Measurements from ENCODE around the gene UGT1A9.

Gene UGT1A9

DNA sequence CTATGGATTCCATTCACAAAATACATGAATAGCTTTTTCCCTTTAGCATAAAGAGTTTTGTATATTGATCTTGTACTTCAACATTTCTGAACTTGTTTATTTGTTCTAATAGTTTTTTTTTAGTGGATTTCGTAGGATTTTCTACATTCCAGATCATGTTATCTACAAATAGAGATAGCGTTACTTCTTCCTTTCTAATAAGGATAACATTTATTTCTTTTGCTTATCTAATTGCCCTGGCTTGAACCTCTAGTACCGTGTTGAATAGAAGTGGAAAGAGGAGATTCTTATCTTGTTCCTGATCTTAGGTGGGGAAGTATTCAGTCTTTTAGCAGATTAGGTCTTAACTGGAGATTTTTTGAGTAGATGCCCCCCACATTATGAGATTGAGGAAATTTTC is 30.5 kb downstream of the UGT1A9 start:
- no peak for DNase-seq (ENCODE audit: extremely low read depth, low read depth)
- TF ChIP-seq, protein P1, sequence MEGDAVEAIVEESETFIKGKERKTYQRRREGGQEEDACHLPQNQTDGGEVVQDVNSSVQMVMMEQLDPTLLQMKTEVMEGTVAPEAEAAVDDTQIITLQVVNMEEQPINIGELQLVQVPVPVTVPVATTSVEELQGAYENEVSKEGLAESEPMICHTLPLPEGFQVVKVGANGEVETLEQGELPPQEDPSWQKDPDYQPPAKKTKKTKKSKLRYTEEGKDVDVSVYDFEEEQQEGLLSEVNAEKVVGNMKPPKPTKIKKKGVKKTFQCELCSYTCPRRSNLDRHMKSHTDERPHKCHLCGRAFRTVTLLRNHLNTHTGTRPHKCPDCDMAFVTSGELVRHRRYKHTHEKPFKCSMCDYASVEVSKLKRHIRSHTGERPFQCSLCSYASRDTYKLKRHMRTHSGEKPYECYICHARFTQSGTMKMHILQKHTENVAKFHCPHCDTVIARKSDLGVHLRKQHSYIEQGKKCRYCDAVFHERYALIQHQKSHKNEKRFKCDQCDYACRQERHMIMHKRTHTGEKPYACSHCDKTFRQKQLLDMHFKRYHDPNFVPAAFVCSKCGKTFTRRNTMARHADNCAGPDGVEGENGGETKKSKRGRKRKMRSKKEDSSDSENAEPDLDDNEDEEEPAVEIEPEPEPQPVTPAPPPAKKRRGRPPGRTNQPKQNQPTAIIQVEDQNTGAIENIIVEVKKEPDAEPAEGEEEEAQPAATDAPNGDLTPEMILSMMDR (IDR thresholded peaks at IDR 0.05; ENCODE audit: low read depth, low read length), result no peak

DNA sequence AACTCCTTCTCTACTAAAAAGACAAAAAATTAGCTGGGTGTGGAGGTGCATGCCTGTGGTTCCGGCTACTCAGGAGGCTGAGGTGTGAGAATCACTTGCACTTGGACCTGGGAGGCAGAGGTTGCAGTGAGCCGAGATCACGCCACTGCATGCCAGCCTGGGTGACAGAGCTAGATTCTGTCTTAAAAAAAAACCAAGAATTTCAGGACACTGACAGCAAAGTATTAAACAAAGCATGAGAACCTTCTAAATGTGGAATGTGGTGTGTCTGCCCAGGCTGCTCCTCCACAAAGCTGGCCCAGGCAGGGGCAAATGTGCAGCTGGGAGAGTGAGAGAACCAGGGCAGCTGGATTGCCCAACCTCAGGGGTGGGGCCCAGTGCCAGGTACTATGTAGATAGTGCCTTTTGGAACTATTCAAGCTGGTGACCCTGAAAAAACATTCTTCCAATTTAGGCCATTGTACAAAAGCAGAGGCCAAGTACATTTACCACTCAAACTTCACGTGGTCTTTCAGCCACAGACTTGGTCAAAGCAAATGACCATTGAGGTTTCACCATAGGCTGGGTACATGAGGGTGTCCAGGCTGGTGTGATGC is 34.3 kb downstream of the UGT1A9 start:
- TF ChIP-seq, protein P1 (IDR thresholded peaks at IDR 0.05; ENCODE audit: low read depth, low read length), result no peak
- no peak for DNase-seq (ENCODE audit: extremely low read depth, low read depth)

DNA sequence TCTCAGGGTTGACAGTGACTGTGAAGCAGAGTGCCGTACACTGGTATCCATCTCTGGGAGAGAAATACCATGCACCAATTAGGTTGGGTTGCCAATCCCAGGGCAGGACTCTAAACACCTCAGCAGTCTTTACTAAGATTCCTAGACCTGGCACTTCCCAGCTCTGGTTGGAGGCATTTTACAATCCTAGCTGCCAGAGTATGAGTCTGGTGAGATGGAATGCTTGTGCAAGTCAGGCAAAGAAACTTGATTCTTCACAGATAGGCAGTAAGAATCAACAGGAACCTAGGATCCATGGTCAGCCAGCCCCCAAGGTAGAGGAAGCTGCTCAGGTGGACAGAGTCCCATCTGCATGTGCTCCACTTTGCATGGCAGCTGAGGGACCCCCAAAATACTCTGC is 35.0 kb downstream of the UGT1A9 start:
- TF ChIP-seq, protein P1 (IDR thresholded peaks at IDR 0.05; ENCODE audit: low read depth, low read length), result no peak
- DNase-seq (ENCODE audit: extremely low read depth, low read depth), result peak; percentile 8

DNA sequence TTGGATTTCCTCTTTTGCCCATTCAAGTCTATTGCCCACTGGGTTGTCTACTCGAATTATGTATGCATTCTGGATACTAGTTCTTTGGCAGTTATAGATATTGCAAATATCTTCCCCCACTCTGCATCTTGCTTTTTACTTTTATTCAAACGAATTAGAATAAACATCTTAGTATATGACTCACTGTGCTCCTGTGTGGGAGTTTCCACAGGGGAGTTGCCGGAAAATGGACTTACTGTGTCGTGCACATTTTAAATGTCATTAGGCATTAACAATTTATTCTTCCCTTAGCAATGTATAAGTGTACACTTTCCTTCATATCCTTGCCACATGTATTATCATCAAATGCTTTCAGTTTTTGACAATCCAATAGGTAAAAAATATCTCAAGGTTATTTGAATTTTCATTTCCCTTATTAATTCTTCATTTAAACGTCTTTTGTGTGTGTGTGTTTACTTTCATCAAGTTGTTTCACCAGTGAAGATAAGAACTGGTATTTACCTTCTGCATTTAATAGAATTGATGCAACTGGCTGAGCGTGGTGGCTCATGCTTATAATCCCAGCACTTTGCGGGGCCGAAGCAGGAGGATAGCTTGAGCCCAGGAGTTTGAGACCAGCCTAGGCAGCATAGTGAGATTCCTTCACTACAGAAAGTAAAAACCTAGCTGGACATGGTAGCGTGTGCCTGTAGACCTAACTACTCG is 36.4 kb downstream of the UGT1A9 start:
- DNase-seq (ENCODE audit: extremely low read depth, low read depth), result no peak
- TF ChIP-seq, protein P1 (IDR thresholded peaks at IDR 0.05; ENCODE audit: low read depth, low read length), result no peak

GRCh38 chr2:233708942-233709341 is 37.2 kb downstream of the UGT1A9 start:
- TF ChIP-seq, protein P1 (IDR thresholded peaks at IDR 0.05; ENCODE audit: low read depth, low read length), result no peak
- no peak for DNase-seq (ENCODE audit: extremely low read depth, low read depth)

- peak; percentile 38 for DNase-seq (ENCODE audit: extremely low read depth, low read depth)
- TF ChIP-seq, protein P1 (IDR thresholded peaks at IDR 0.05; ENCODE audit: low read depth, low read length), result peak; percentile 95
These were observed 39.8 kb downstream of the UGT1A9 start for GRCh38 chr2:233711312-233712008.
